ENCODE measurements around the gene TTLL12.

The TTLL12 gene

DNA sequence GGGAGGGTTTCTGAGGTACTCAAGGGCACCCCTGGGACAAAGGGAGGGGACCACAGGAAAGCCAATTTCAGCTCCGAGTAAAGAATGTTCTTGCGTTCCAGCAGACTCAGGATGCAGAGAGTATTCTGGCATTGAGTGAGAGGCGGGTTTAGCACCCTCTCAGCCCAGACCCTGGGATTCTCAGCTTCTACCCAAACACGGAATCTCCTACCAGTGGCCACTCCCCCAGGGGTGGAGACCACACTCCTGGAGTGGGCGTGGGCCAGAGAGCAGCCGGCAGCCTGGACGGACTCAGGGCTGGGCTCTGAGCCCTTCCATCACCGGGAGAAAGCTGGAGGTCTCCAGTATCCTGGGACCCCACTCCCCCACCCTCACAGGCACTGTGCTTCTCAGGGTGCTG, 26.1 kb upstream of the TTLL12 start:
- DNase-seq, result no peak

DNA sequence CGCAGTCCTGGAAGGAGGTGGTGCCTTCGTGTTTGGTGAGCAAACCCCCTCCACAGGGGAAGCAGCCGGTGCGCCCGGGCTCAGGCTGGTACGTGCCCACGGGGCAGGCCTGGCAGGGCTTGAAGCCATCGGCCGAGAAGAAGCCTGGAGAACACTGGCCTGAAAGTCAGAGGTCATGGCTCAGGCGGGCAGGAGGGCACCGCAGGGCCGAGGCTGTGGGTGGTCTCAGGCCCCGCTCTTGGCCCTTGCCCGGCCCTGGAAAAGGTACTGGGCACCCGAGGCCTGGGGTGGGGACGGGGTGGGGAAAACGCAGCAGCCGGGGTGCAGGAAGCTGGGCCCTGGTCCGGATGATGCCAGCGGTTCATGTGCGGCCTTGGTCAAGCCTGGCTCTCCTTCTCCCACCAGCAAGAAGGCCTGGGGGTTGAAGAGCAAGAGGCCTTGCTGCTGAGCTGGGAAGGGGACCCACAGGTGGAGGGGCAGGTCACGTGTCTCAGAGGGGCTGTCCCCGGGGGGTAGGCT, 25.6 kb upstream of the TTLL12 start:
- no peak for DNase-seq

DNA sequence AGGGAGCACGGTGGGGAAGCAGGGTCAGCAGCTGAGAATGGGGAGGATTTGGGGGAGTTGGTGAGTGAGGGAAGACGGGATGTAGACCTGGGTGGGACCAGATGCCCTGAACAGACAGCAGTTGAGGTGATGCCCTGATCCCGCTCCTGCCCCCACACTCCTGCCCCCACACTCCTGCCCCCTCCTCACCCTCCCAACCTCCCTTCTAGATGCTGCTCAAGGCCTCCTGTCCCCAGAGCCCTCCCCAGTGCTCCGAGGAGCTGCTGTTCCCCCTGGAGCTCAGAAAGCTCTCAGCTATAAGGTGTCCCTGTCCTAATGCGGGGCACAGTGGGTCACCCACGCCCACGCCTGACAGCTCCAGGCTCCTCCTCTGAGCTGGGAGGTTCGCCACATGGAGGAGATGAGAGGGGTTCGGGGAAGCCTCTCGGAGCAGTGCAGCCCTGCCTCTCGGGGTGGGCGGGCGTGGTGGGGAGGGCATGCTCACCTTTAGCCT, 25.1 kb upstream of the TTLL12 start:
- no peak for DNase-seq

DNA sequence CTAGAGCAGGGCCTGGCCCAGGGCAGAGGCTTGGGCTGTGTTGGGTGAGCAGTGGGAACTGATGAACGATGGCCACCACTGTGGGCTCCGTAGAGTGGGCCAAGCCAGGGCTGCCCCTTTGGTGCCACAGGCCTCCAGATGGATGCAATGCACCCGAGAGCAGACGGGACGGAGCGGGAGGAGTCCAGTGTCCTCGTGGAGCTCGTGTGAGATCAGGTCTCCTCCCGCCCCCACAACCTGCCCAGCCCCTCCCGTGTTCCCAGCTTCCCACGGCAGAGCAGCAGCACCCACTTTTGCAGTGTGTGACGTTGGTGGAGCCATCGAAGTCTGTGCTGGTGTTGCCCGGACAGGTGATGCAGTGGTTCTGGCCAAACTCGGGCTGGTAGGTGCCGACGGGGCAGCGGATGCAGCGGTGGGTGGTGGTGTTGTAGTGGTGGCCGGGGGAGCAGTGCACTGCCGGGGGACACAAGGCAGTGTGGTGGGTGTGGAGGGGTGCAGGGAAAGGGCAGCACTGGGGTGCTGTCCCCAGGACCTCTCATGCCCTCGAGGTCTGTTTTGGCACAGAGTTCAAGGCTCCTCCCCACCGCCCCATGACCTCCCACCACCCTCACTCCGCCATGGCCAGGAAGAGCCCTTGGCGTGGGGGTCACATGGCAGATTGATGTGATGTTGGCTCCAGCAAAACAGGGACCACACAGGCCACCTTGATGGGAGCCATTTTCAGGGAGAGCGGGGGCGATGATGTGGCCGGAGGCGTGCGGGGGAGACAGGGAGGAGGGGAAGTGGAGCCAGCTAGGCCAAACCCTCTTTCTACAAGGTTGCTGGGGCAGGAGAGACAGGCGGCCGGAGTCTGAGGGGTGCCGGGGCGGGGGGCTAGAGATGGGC, 23.9 kb upstream of the TTLL12 start:
- DNase-seq, result no peak

DNA sequence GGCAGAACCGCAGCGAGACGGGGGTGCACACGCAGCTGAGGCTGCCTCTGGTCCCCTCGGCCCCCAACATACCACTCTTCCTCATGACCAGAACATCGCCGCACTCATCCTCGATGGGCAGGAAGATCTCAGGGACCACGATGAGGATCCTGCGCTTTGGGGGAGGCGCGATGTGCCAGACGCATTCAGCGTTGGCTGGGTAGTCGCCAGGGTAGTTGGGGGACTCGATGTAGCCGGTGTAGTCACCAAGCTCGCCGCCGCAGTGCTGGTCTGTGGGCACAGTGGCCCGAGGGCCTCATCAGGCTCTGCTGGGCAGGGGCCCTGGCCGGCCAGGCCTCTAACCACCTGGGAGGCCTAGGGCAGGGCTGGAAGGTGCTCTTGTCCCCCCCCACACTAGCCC, 23.0 kb upstream of the TTLL12 start:
- DNase-seq, result no peak

DNA sequence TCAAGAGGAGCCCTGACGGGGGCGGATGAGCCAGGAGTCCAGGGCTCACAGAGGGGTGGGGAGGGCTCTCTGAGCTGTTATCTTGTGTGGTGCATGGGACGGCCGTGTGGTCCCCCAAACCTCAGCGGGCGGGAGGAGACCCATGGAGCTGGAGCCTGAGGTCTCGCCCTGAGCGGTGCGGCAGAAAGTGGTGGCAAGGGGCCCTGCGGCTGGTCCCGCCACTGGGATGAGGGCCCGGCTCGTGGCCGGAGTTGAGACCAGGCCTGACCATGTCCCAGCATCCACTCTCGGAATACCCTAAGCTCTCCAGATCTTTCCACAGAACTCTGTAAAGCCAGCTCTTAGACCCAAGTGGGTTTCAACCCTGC, 22.6 kb upstream of the TTLL12 start:
- DNase-seq, result no peak

DNA sequence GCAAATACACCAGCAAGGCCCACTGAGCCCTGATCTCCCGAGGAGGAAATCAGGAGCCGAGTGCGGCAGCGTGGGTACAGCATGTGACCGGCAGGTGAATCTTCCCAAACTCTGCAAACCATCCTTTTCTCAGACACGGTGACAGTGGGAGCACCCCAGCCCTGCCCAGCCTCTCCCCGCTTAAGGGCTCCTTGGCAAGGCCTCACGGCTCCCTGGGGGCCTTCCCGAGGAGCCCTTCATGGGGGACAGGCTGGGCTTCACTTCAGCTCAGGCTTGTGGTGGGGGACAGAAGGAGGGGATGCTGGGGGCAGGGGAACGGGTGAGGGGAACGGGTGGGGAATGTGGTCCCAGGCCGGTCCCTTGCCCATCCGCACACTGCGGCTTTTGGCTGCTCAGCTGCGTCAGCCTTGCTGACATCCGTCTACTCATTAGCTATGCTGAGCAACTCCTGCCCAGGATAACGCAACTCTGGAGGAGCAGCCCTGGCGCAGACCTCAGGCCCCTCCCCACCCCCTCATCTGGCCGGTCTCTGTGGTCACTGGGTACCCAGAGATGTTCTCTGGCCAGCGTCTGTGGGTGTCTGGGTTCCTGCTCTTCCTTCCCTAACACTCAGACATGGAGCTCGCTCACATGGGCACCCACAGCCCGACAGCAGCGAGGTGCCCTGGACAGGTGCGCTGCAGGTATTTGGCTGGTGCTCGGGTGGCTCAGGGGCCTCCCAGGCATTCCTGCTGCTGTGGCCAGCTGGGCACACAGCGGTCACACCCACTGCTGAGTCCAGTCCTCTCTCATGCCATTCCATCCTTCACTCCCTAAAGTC, 22.0 kb upstream of the TTLL12 start:
- DNase-seq, result no peak

DNA sequence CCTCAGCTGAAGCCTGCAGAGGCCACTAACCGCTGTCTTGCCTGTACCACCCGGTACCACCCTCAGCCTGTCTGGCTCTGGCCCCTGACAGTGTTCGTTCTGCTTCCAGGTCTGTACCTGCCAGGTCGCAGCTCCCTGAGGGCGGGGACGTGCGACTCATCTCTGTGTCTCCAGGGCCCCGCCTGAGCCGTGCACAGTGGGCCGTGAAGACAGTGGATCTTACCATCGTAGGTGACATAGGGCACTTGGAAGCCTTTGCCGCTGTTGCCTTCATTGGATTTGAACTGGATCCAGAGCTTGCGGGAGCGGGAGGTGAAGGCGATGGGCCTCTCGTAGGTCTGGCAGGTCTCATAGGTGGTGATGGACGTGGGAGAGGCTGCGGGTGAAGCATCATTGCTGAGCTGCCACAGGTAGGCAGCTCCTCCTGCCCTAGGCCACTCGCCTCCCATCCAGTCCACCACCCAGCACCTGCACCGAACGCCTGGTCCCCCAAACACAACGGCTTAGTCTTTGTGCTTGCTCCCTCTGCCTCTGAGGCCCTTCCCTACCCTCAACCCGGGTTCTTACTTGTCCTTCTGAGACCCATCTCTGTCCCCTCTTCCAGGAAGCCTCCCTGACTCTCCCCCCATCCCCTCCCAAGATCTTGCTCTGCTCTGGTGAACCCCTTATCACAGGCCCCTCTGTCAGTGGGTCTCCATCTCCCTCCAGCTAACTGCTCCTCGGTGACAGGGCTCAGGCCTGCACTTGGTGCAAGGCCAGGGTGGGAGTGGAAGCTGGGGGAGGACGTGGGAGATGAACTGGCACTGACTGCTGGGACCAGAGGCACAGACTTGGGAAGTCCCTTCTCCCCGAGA, 21.1 kb upstream of the TTLL12 start:
- DNase-seq, result no peak

DNA sequence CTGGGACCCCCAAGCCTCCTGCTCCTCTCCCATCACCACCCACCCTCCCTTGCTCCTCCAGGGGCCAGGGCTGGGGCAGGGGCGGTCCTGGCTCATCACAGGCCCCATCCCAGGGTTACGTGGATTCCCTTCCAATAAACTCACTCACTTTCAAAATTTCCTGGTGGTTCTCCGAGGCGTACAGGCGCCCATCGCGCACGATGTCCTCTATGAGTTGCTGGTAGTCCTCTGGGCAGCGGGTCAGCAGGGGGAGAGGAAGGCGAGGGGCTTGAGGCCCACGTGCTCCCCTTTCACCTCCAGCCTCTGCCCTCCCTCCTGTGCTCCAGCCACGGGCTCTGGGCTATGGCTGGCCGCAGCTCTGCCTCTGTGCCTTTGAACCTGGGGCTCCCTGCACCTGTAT, 20.5 kb upstream of the TTLL12 start:
- no peak for DNase-seq

DNA sequence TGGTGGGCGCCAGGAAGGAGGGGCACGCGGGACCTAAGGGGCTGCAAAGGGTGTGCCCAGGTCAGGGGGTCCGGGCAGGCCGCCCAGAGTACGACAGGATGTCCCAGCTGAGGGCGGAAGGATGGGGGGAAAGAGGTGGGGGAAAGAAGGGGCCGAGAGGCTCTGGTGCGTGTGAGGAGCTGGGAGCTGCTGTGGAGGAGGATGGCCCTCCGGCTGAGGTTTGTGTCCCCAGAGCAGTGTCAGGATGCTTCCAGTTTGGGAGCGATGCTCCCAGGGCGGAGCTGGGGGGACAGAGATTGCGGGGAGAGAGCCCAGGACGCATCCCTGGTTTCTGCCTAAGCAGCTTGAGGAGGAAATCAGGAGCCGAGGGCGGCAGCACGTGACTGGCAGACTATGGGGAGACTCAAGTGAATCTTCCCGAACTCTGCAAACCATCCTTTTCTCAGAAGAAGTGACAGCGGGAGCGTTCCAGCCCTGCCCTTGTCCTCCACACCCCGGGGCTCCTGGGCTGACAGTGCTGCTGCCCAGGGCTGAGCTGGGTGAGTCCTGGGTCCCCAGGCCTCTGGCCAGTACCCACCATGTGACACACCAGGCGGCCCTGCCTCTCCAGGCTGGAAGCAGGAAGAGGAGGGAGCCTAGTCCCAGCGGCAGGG, 19.7 kb upstream of the TTLL12 start:
- no peak for DNase-seq

DNA sequence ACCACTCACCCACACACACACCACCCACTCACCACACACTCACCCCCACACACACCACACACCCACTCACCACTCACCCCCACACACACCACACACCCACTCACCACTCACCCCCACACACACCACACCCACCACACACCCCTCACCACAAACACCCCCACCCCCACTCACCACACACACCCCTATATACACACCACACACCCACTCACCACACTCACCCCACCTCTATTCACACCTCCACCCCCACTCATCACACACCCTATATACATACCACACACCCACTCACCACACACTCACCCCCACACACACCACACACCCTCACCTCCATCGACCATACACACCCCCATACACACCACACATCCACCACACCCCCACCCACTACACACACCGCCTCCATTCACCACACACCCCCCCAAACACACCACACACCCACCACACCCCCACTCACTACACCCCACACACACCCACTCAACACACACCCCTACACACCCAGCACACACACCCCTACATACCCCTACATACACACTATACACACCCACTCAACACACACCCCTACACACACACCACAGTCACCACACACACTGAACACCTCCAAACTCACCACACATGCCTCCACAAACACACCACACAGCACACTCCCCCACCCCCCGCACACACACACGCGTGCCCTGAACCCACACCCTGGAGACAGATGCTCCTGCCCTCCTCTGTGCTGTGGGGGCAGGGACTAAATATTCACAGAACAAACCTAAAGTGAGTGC, 19.0 kb upstream of the TTLL12 start:
- DNase-seq, result no peak

DNA sequence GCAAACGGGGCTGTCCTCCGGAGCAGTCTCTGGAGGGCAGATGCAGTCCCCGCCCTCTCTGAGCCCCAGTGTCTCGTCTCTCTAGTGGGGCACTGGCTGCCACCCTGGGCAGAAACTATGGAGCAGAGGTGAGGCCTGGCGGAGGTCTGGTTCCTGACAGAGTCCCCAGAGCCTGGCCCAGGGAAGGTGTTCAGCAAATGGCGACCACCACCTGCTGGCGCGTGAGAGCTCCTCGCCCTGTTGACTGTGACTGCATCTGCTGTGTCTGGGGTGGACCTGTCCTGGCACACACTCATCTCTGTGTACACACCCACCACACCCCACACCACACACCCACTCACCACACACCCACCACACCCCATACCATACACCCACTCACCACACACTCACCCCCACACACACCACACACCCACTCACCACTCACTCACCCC, 18.3 kb upstream of the TTLL12 start:
- DNase-seq, result no peak

DNA sequence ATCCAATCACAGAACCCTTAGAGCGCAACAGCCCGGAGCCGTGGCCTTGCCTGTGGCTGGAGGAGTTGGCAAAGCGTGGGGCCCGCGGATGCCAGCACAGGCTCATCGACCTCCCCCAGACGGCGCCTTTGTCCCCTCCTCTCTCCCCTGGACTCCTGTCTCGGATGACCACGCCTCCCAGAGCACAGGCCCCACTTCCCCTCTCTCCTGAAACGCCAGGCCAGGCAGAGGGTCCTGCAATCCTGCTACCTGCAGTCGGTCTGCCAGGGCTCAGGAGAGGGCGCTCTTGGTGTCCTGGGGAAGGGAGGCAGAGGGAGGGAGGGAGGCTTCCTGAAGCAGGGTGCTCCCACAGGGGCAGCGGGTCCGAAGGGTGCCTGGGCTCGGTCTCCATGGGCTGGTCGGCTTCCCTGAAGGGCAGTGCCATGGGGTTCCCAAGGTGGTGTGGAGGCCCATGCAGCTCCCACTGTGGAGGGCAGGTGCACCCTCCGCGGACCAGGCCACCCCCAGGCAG, 16.6 kb upstream of the TTLL12 start:
- no peak for DNase-seq

DNA sequence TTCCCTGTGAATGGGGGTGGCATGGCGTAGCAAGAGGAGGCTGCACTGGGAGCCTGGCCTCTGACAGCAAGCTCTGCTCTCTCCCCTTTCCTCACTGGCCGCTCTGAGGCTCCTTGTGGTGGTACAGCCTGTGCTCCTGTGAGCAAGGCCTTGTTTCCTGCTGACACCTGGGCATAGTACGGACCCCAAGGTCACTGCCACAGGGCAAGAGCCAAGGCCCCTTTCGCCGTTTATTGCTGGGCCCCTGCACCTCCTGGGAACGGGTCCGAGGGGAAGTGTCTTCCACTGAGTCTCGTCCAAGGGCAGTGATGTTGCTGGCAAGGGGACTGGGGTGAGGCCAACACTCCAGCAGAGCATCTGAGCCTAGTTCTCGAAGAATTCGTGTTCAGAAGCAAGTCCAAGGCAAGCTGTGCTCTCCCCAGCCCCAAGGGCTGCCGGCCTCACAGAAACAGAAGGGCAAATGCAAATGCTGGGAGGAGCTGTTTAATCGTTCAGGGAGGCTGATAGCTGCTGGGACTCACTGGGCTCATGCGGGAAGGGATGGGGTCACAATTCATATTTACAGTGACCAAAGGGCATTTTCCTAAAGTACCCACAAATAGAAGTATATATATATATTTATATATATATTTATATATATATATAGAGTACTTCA, 15.9 kb upstream of the TTLL12 start:
- DNase-seq, result no peak

DNA sequence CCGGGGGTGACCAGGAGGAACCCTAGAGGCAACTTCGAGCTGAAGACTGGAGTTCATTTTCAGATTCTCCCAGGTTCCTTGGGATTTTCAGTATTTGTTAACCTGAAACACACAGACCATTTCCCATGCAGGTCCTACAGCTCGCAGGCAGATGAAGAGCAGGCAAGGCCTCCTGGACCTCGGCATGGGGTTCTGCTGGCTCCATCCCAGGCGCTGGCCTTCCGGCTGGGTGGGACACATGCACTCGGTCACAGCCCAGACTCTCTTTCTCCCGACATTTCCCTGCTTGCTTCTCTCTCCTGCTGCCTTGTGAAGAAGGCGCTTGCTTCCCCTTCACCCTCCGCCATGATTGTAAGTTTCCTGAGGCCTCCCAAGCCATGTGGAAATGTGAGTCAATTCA, 15.4 kb upstream of the TTLL12 start:
- DNase-seq, result no peak

DNA sequence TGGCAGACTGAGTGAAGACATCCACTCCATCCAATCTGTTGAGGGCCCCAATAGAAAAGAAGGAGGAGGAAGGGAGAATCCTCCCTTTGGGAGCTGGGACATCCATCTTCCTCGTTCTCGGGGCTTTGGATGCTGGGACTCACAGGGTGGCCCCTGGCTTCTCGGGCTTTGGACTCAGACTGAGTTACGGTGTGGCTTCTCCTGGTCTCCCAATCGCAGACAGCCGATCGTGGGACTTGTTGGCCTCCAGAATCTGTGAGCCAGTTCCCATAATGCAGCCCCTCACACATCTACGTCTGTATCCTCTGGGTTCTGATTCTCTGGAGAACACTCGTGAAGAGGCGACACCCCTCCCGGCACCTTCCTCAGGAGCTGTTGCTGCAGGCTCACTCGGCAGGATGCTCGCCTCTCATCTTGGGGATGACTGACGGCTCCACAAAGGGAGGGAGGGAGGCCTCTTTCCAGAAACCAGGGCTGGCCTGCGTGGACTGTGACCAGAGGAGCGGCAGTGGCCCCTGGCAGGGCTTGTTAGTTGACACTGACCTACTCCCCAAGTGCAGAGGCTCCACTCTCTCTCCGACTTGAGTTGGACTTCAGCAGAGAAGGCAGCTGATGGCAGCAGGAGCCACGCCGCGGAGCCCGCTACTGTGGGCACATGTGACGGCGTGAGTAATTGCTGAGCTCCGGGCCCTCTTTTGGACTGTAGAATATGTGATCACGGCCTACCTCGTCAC, 14.7 kb upstream of the TTLL12 start:
- DNase-seq, result no peak

DNA sequence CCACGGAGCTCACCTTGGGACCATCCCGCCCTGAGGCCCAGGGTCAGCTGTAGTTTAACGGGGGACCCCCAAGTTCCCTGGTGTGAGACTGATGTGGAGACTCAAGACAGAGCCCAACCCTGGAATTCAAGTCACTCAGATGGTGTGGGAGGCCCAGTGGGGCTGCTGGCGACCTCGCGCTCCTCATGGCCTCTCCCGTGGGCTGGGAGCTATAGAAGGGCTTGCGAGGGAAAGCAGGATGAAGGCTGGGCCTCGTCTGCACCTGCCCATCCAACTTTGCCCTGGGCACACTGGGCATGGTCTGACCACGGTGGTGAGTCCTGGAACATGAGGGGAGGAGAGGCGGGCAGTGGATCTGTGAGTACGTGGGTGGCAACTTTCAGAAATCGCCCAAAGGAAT, 13.6 kb upstream of the TTLL12 start:
- no peak for DNase-seq

DNA sequence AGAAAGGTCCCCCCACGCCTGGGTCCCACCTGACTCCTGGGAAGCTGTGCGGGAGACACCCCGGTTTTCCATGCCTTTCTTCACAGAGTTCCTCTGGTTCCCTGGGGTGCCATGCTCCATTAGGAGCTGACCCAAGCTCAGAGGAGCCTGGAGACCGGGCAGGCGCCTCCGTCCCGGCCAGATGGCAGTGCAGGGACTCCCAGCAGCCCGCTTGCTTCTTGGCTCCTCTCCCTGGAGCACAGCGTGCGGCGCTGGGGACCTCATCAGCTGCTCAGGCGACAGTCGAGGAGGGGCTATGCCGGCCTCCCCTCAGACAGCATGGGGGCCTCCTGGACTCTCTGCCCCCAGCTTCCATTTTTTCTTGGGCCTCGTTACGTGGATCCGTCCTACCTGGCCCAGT, 13.1 kb upstream of the TTLL12 start:
- no peak for DNase-seq

DNA sequence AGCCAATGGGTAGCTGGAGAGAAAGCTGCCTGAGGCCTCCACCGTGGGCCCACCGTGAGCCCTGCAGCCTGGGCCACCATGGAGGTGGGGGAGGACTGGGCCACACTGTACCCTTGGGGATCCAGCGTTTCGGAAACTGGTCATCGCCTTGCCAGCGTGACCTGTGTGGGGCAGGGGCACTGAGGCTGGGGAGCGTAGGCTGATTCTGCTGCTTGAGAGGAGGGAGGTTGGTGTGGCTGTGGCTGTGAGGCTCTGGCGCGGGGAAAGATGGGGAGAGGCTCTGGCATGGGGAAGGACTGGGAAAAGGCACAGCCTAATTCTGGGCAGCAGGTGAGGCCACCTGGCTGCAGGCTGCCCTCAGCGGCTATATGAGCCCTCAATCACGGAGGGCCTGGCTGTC, 12.6 kb upstream of the TTLL12 start:
- no peak for DNase-seq

DNA sequence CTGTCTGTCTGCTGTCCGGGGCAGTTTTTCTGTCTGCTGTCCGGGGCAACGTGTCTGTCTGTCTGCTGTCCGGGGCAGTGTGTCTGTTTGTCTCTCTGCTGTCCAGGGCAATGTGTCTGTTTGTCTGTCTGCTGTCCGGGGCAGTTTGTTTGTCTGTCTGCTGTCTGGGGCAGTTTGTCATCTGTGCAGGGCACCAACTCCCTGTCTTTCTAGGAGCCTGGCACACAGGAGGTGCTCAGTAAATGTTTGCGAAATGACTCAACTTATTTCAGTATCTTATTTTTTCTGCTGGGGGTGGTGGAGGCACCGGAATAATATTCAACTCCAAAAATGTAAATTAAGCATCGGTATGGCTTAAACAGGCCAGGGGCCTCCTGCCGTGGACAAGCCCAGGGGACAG, 12.0 kb upstream of the TTLL12 start:
- no peak for DNase-seq

Measured in activated CD4-positive, CD25-positive, alpha-beta regulatory T cell treated with anti-CD3 and anti-CD28 coated beads, Interleukin-2, amount 50 U/mL, for 72 hours (primary cell).